Naive thymus-derived CD4-positive, alpha-beta T cell (primary cell): ENCODE data around the gene SLC39A11. TPM values are rescaled to one million over a fixed set of nuclear protein-coding genes. Genes with fewer than 3 reads are reported as not detected.

ENCODE experiments used
- ATAC-seq: fragments of 150-1000 bp; cut with Tn5 transposase; 2 replicates; pipeline ENCODE4 v1.10.0; 2021; ENCODE audit warnings: mild to moderate bottlenecking, moderate library complexity
- CTCF ChIA-PET: fragments of 350-600 bp; sonication (Branson Sonifier 250); formaldehyde crosslinking; loops from one replicate; lab custom pipeline; 2021; ENCODE audit warnings: antibody characterized with exemption; lab: Charles Lee
- POLR2A ChIA-PET: fragments of 350-600 bp; sonication (Branson Sonifier 250); formaldehyde crosslinking; loops from one replicate; lab custom pipeline; 2021; ENCODE audit warnings: antibody characterized with exemption, inconsistent platforms; lab: Charles Lee
- DNase-seq, 9 donors: peaks; one replicate each; pipeline versions ENCODE4 v3.0.0 to v3.0.0-alpha.2; 2020 to 2022; ENCODE audit warnings: mixed read lengths in 1 of 9
- H3K27ac ChIP-seq: one replicate; pipeline ENCODE4 v1.7.0; 2013; ENCODE audit warnings: mild to moderate bottlenecking, low read depth, low read length, moderate library complexity
- H3K27me3 ChIP-seq, 2 donors: one replicate each; pipeline ENCODE4 v1.7.0; 2013; ENCODE audit warnings: low read length in 2 of 2, mild to moderate bottlenecking in 2 of 2, moderate library complexity in 2 of 2; ENCODE audit not compliant: control insufficient read depth in 2 of 2, insufficient read depth in 2 of 2
- H3K36me3 ChIP-seq, 3 experiments: 1 replicate in 2 of 3; 2 replicates in 1 of 3; pipeline ENCODE4 v1.7.0; 2013; ENCODE audit warnings: low read length in 3 of 3, mild to moderate bottlenecking in 3 of 3, moderate library complexity in 1 of 3; ENCODE audit not compliant: insufficient read depth in 3 of 3, control insufficient read depth in 2 of 3
- H3K4me1 ChIP-seq, 2 donors: one replicate each; pipeline ENCODE4 v1.7.0; 2013; ENCODE audit warnings: low read length in 2 of 2, mild to moderate bottlenecking in 2 of 2, moderate library complexity in 1 of 2; ENCODE audit not compliant: control insufficient read depth in 2 of 2, insufficient read depth in 2 of 2
- H3K4me3 ChIP-seq: 2 replicates; pipeline ENCODE4 v1.7.0; 2013; ENCODE audit warnings: mild to moderate bottlenecking, low read length
- H3K9me3 ChIP-seq, 3 experiments: 1 replicate in 2 of 3; 2 replicates in 1 of 3; pipeline ENCODE4 v1.7.0; 2013; ENCODE audit warnings: low read length in 3 of 3; ENCODE audit not compliant: control insufficient read depth in 2 of 3
- H3K27ac Mint-ChIP-seq, 9 donors: one replicate each; pipeline ENCODE4 v1.8.0; 2020 to 2022; ENCODE audit warnings: mixed read lengths in 9 of 9, mild to moderate bottlenecking in 8 of 9, moderate library complexity in 5 of 9, inconsistent platforms in 2 of 9
- H3K27me3 Mint-ChIP-seq, 5 donors: one replicate each; pipeline ENCODE4 v1.8.0; 2021 to 2022; ENCODE audit warnings: mixed read lengths in 5 of 5, mild to moderate bottlenecking in 1 of 5
- H3K36me3 Mint-ChIP-seq, 5 donors: one replicate each; pipeline ENCODE4 v1.8.0; 2020 to 2022; ENCODE audit warnings: mixed read lengths in 5 of 5, mild to moderate bottlenecking in 3 of 5, inconsistent platforms in 1 of 5
- H3K4me1 Mint-ChIP-seq, 7 donors: one replicate each; pipeline ENCODE4 v1.8.0; 2020 to 2022; ENCODE audit warnings: mixed read lengths in 7 of 7, mild to moderate bottlenecking in 3 of 7, inconsistent platforms in 1 of 7
- H3K4me3 Mint-ChIP-seq, 10 donors: one replicate each; pipeline ENCODE4 v1.8.0; 2020 to 2022; ENCODE audit warnings: mild to moderate bottlenecking in 10 of 10, mixed read lengths in 10 of 10, moderate library complexity in 6 of 10, inconsistent platforms in 2 of 10
- H3K9me3 Mint-ChIP-seq, 11 donors: one replicate each; pipeline ENCODE4 v1.8.0; 2020 to 2022; ENCODE audit warnings: mixed read lengths in 11 of 11, mild to moderate bottlenecking in 4 of 11, inconsistent platforms in 1 of 11, moderate library complexity in 1 of 11
- intact Hi-C, 2 donors: fragments of 100-400 bp; cut with micrococcal nuclease; formaldehyde crosslinking; loops; one replicate each; pipeline ENCODE4 v1.15.1; 2023
- polyA plus RNA-seq, 2 donors: library from polyadenylated mRNA; unstranded; fragments of 300-500 nt; fragmentation: Illumina TruSeq; gene quantifications; one replicate each; pipeline ENCODE4 v1.2.3, GENCODE V29; 2021
- total RNA-seq, 6 experiments: library from RNA in 5 of 6; stranded (reverse) in 5 of 6; gene quantifications; 1 replicate in 5 of 6; 2 replicates in 1 of 6; pipeline ENCODE4 v1.2.3 and lab custom pipeline; 2021 to 2026

The SLC39A11 gene
- total and polyA plus RNA-seq, 7 experiments from 2014 or later: 8.5 to 36.7 (median 19.8) TPM

- Histone ChIP-seq H3K4me1 (no peaks in the 10 kb centered on the region), H3K27ac (no peak overlapping the region), H3K36me3 (no peaks in the 10 kb centered on the region), H3K27me3 (no peaks in the 10 kb centered on the region), H3K9me3 (no peaks in the 10 kb centered on the region), H3K4me3 (no peak overlapping the region)
- Mint-ChIP-seq H3K27ac (no peak overlapping the region), H3K4me1 (no peaks in the 10 kb centered on the region), H3K4me3 (no peak overlapping the region), H3K36me3 (no peaks in the 10 kb centered on the region), H3K27me3 (no peaks in the 10 kb centered on the region), H3K9me3 (peaks cover 0 to 5% (median 0%) of the 10 kb centered on the region in 11 donors)
- POLR2A ChIA-PET: no interaction called here
- no peak for DNase-seq
- ATAC-seq: no peak
- CTCF ChIA-PET: no interaction called here
- intact Hi-C loops: no loop called here
Observed at GRCh38 chr17:73118139-73118538, 25.7 kb upstream of the SLC39A11 start.

GRCh38 chr17:73112246-73112645 is 19.8 kb upstream of the SLC39A11 start:
- H3K4me3 ChIP-seq: no peak overlapping the region
- H3K9me3 Mint-ChIP-seq: peaks cover 0 to 5% (median 0%) of the 10 kb centered on the region in 11 donors
- intact Hi-C loops: no loop called here
- no peaks in the 10 kb centered on the region for H3K4me1 Mint-ChIP-seq
- no peaks in the 10 kb centered on the region for H3K27me3 Mint-ChIP-seq
- H3K27ac Mint-ChIP-seq: no peak overlapping the region
- H3K9me3 ChIP-seq: no peaks in the 10 kb centered on the region
- ChIA-PET CTCF (no interaction called here), POLR2A (no interaction called here)
- DNase-seq (no peak), ATAC-seq (no peak)
- no peaks in the 10 kb centered on the region for H3K36me3 ChIP-seq
- no peaks in the 10 kb centered on the region for H3K36me3 Mint-ChIP-seq
- H3K4me3 Mint-ChIP-seq: no peak overlapping the region
- H3K27me3 ChIP-seq: no peaks in the 10 kb centered on the region
- no peaks in the 10 kb centered on the region for H3K4me1 ChIP-seq
- no peak overlapping the region for H3K27ac ChIP-seq

- DNase-seq (no peak), ATAC-seq (no peak)
- H3K27ac Mint-ChIP-seq: no peak overlapping the region
- Histone ChIP-seq H3K36me3 (no peaks in the 10 kb centered on the region), H3K4me1 (no peaks in the 10 kb centered on the region), H3K27me3 (no peaks in the 10 kb centered on the region), H3K27ac (no peak overlapping the region), H3K4me3 (no peak overlapping the region), H3K9me3 (no peaks in the 10 kb centered on the region)
- no peaks in the 10 kb centered on the region for H3K36me3 Mint-ChIP-seq
- no peaks in the 10 kb centered on the region for H3K27me3 Mint-ChIP-seq
- ChIA-PET CTCF (no interaction called here), POLR2A (no interaction called here)
- H3K4me1 Mint-ChIP-seq: no peaks in the 10 kb centered on the region
- H3K9me3 Mint-ChIP-seq: peaks cover 0 to 5% (median 0%) of the 10 kb centered on the region in 11 donors
- H3K4me3 Mint-ChIP-seq: no peak overlapping the region
- intact Hi-C loops: no loop called here
Observed at GRCh38 chr17:73111386-73111785, 18.9 kb upstream of the SLC39A11 start.

GRCh38 chr17:73107191-73107590 is 14.7 kb upstream of the SLC39A11 start:
- DNase-seq (no peak), ATAC-seq (no peak)
- Histone ChIP-seq H3K36me3 (no peaks in the 10 kb centered on the region), H3K9me3 (no peaks in the 10 kb centered on the region), H3K27me3 (no peaks in the 10 kb centered on the region), H3K27ac (no peak overlapping the region), H3K4me3 (no peak overlapping the region), H3K4me1 (no peaks in the 10 kb centered on the region)
- Mint-ChIP-seq H3K9me3 (peaks cover 0 to 3% (median 0%) of the 10 kb centered on the region in 11 donors), H3K36me3 (no peaks in the 10 kb centered on the region), H3K4me3 (no peak overlapping the region), H3K27me3 (peaks cover 0 to 11% (median 0%) of the 10 kb centered on the region in 5 donors), H3K4me1 (peaks cover 0 to 2% (median 0%) of the 10 kb centered on the region in 7 donors), H3K27ac (no peak overlapping the region)
- POLR2A ChIA-PET: no interaction called here
- CTCF ChIA-PET: no interaction called here
- intact Hi-C loops: no loop called here

- Mint-ChIP-seq H3K9me3 (peaks cover 0 to 3% (median 0%) of the 10 kb centered on the region in 11 donors), H3K27ac (no peak overlapping the region), H3K36me3 (peaks cover 0 to 2% (median 0%) of the 10 kb centered on the region in 5 donors), H3K27me3 (peaks cover 0 to 11% (median 3%) of the 10 kb centered on the region in 5 donors), H3K4me3 (no peak overlapping the region), H3K4me1 (peaks cover 0 to 2% (median 0%) of the 10 kb centered on the region in 7 donors)
- POLR2A ChIA-PET: no interaction called here
- Histone ChIP-seq H3K4me3 (no peak overlapping the region), H3K4me1 (no peaks in the 10 kb centered on the region), H3K9me3 (no peaks in the 10 kb centered on the region), H3K36me3 (no peaks in the 10 kb centered on the region), H3K27ac (no peak overlapping the region), H3K27me3 (no peaks in the 10 kb centered on the region)
- DNase-seq: no peak
- CTCF ChIA-PET: no interaction called here
- ATAC-seq: no peak
- intact Hi-C loops: no loop called here
Observed at GRCh38 chr17:73105431-73105830, 12.9 kb upstream of the SLC39A11 start.

GRCh38 chr17:73104450-73104849 is 12.0 kb upstream of the SLC39A11 start:
- Histone ChIP-seq H3K4me3 (no peak overlapping the region), H3K27ac (no peak overlapping the region), H3K9me3 (no peaks in the 10 kb centered on the region), H3K27me3 (no peaks in the 10 kb centered on the region), H3K4me1 (no peaks in the 10 kb centered on the region), H3K36me3 (no peaks in the 10 kb centered on the region)
- H3K27ac Mint-ChIP-seq: no peak overlapping the region
- DNase-seq (no peak), ATAC-seq (no peak)
- ChIA-PET POLR2A (no interaction called here), CTCF (no interaction called here)
- H3K36me3 Mint-ChIP-seq: peaks cover 0 to 4% (median 0%) of the 10 kb centered on the region in 5 donors
- intact Hi-C loops: no loop called here
- peaks cover 0 to 2% (median 0%) of the 10 kb centered on the region in 7 donors for H3K4me1 Mint-ChIP-seq
- H3K27me3 Mint-ChIP-seq: peaks cover 0 to 11% (median 7%) of the 10 kb centered on the region in 5 donors
- H3K9me3 Mint-ChIP-seq: peaks cover 0 to 3% (median 0%) of the 10 kb centered on the region in 11 donors
- no peak overlapping the region for H3K4me3 Mint-ChIP-seq

- DNase-seq (no peak), ATAC-seq (peak; percentile 71)
- no peak overlapping the region for H3K27ac Mint-ChIP-seq
- H3K27ac ChIP-seq: no peak overlapping the region
- H3K4me3 Mint-ChIP-seq: no peak overlapping the region
- H3K4me3 ChIP-seq: no peak overlapping the region
- no peaks in the 10 kb centered on the region for H3K9me3 ChIP-seq
- H3K36me3 Mint-ChIP-seq: peaks cover 0 to 4% (median 0%) of the 10 kb centered on the region in 5 donors
- intact Hi-C loops: no loop called here
- no peaks in the 10 kb centered on the region for H3K36me3 ChIP-seq
- H3K27me3 ChIP-seq: no peaks in the 10 kb centered on the region
- POLR2A ChIA-PET: no interaction called here
- CTCF ChIA-PET: no interaction called here
- no peaks in the 10 kb centered on the region for H3K4me1 ChIP-seq
- peaks cover 0 to 2% (median 0%) of the 10 kb centered on the region in 7 donors for H3K4me1 Mint-ChIP-seq
- peaks cover 0 to 12% (median 10%) of the 10 kb centered on the region in 5 donors for H3K27me3 Mint-ChIP-seq
- peaks cover 0 to 3% (median 0%) of the 10 kb centered on the region in 11 donors for H3K9me3 Mint-ChIP-seq
Observed at GRCh38 chr17:73103641-73104335, 11.3 kb upstream of the SLC39A11 start.
